ENCODE results near the gene GMNN.
A peak's percentile ranks its signal among the peaks of the same experiment; 100 is the strongest.
"Not testable (repeated sequence)": the region's sequence is repeated elsewhere in the genome, so short reads cannot be mapped to it uniquely, and the experiment has no call there.

The GMNN gene

GRCh38 chr6:24761851-24762250 is 12.9 kb upstream of the GMNN start:
- DNase-seq (ENCODE audit: low spot score): no peak

- no peak for DNase-seq (ENCODE audit: low spot score)
Observed at GRCh38 chr6:24763578-24763977, 11.2 kb upstream of the GMNN start.

- not testable (repeated sequence) for DNase-seq (ENCODE audit: low spot score)
Observed at GRCh38 chr6:24764833-24765828, 9.6 kb upstream of the GMNN start.

DNA sequence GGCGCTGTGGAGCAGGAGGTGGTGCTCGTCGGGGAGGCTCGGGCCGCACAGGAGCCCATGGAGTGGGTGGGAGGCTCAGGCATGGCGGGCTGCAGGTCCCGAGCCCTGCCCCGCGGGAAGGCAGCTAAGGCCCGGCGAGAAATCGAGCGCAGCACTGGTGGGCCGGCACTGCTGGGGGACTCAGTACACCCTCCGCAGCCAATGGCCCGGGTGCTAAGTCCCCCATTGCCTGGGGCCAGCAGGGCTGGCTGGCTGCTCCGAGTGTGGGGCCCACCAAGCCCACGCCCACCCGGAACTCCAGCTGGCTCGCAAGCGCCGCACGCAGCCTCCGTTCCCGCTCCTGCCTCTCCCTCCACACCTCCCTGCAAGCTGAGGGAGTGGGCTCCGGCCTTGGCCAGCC is 8.8 kb upstream of the GMNN start:
- DNase-seq (ENCODE audit: low spot score): not testable (repeated sequence)

- peak; percentile 38 for DNase-seq (ENCODE audit: low spot score)
Observed at GRCh38 chr6:24766680-24767462, 7.9 kb upstream of the GMNN start.

DNA sequence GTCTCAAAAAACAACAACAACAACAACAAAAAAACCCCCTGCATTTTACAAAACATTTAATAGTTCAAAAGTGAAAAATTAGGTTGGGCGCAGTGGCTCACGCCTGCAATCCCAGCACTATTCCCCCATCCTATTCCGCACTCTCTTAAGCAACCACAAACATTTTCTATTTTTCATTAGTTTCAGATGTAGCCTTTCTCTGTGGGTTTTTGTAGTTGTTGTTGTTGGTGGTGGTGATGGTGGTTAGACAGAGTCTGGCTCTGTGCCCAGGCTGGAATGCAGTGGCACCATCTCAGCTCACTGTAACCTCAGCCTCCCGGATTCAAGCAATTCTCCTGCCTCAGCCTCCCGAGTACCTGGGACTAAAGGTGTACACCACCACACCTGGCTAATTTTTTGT is 6.4 kb upstream of the GMNN start:
- DNase-seq (ENCODE audit: low spot score): no peak

DNA sequence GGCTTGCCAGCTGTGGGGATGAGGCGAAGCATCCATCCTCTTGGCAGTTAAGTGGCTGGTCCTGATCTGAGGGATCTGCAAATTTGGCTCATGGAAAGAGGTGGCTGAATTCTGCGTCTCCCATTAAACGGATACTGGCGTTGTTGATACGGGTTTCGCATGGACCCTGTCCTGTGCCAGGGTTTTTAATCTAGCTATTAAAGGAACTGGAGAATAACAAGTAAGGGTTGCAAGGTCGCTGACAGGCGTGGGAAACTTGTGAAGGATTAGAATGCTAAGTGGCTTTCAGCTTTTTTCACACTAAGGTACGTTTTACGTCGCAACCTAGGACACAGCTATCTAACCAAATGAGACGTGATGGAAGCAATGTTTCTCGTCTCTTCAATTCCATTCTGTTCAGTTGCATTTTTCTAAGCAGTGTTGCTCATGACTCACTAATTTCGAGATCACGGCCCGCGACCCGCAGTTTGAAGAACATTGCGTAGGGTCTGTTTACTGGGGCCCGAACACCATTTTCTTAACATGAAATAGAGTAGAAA is 852 bp downstream of the GMNN start:
- peak; percentile 47 for DNase-seq (ENCODE audit: low spot score)

DNA sequence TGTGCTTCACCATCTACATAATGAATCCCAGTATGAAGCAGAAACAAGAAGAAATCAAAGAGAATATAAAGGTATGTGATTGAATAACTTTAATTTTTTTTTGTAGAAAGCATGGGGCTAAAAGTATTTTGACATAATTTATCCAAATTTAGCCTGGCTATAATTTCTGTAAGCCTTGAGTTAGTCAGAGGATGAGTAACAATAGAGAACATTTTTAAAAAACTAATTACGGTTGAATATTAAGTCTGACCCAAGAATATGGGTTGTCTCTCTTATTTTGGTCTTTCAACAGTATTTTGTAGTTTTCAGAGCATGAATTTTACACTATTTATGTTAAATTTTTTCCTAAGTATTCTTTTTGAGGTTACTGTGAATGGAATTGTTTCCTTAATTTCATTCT is 2.5 kb downstream of the GMNN start:
- no peak for DNase-seq (ENCODE audit: low spot score)

DNA sequence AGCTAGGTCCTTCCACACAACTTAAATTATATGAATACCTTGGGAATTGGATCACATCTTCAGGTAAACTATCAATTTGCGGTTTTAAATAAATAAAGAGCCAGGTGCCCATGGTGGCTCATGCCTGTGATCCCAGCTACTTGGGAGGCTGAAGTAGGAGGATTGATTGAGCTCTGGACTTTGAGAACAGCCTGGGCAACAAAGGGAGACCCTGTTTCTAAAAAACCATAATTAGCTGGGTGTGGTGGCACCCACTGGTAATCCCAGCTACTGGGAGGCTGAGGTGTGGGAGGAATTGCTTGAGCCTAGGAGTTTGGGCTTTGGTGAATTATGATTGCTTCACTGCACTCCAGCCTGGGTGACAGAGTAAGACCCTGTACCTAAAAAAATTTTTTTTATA is 3.4 kb downstream of the GMNN start:
- DNase-seq (ENCODE audit: low spot score): no peak

GRCh38 chr6:24778878-24779277 is 4.1 kb downstream of the GMNN start:
- DNase-seq (ENCODE audit: low spot score): no peak

- no peak for DNase-seq (ENCODE audit: low spot score)
Observed at GRCh38 chr6:24779416-24780016, 4.8 kb downstream of the GMNN start.

DNA sequence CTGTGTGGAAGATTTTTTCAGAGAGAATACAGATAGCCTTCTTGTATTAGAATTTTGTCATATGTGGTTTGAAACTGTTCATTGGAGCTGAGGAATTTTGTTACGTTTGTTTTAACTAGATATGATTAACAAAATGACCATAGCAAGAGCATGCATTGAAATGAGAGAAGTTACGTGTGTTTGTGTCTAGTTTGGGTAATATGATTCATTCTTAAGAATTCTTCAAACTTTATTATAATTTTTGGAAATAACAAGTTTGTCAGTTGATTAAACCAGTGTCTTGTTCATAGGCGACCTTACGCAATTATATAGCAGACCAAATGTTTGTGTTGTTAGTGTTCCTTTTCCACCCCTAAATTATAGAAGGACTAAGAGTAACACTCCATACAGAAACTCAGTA is 5.5 kb downstream of the GMNN start:
- DNase-seq (ENCODE audit: low spot score): no peak

GRCh38 chr6:24788031-24788665 is 13.4 kb downstream of the GMNN start:
- no peak for DNase-seq (ENCODE audit: low spot score)

GRCh38 chr6:24795106-24795505 is 20.4 kb downstream of the GMNN start:
- no peak for DNase-seq (ENCODE audit: low spot score)

- DNase-seq (ENCODE audit: low spot score): no peak
Observed at GRCh38 chr6:24796616-24797290, 22.0 kb downstream of the GMNN start.

GRCh38 chr6:24797596-24798216 is 23.0 kb downstream of the GMNN start:
- DNase-seq (ENCODE audit: low spot score): no peak

DNA sequence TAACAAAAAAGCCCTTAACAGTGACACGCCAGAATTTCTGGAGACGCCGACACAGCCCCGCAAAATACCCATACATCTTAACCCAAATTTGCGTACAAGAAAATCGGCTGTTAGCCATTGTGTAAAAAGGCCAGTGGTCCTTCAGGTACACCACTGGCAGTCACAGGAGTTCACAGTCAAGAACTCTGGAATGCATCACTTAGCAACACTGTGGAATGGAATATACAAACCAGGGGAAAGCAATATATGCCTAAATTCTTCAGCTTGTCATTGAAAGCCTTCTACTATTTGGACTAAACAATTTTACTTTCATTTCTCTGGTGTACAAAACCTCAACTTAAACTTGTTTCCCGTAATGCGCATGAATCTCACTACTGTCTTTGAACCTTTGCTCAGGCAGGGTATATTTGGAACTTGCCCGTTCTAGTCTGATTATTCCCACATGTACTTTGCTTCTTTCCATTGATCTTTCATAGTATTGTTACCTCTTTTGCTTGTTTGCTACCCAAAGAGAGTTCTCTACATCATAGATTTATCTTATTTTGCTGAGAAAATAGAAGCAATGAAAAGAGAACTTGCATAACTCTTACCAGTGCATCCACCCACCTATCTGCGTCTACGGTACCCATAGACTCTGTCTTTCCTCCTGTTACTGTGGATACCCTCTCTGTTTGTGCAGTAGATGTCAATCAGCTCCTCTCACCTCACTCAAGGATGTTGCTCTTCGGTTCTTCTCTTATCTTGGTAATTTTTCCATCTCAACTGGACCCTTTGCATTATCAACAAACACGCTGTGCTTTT is 24.2 kb downstream of the GMNN start, which contains the start of gene ARMH2:
TSS of gene ARMH2 (minus strand) at position 178 of the 801 bp plus-strand sequence. CDS start at position 118, 60 bp downstream.
- no peak for DNase-seq (ENCODE audit: low spot score)

GRCh38 chr6:24799541-24799915 is 24.8 kb downstream of the GMNN start:
- no peak for DNase-seq (ENCODE audit: low spot score)

DNA sequence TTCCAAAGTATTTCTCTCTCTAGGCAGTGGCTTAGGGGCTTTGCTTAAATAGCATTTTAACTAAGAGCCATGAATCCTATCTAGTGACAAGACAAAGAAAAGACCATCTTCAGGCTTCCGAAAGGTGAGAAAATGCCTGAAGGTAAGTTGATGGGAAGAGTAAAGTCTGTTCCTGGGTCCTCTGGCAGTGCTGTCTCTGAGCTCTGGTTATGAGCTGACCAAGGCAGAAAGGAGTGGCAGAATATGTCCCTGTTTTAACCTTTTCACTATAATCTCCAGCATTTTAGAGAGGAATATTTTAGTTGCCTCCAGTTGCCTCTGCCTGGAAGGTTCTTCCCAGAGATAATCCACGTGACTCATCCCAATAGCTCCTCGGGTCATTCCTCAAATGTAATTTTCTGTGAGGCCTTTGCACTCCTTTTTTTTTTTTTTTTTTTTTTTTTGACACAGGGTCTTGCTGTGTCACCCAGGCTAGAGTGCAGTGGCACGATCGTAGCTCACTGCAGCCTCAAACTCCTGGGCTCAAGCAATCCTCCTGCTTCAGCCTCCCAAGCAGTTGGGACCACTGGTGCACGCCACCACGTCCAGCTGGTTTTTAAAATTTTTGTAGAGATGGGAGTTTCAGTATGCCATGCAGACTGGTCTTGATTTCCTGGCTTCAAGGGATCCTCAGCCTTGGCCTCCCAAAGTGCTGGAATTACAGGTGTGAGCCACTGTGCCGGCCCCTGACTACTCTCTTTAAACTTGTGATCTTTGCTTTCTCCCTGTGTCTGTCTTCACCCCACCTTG is 27.7 kb downstream of the GMNN start:
- DNase-seq (ENCODE audit: low spot score): no peak
